ENCODE results near the gene ALDH3A1. TPM values are rescaled to one million over a fixed set of nuclear protein-coding genes. Genes with fewer than 3 reads are reported as not detected.

The ALDH3A1 gene
- total RNA-seq, 1 donor from 2014 or later: not detected

DNA sequence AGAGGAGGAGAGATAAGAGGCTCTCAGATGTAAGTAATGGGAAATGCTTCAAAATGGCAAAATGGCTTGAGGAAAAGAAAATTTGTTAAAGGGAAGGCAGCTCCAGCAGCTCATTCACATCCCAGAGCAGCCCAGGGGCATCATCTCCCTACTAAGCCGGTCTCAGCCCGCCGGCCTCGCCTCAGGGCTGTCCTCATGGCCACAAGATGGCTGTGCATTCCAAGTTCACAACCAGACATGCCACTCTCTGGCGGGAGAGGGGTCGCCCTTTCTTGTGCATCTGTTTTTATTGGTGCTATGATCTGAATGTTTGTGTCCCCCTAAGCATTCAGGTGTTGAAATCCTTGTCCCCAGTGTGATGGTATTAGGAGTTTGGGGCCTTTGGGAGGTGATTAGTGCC, 18.2 kb downstream of the ALDH3A1 start:
- Mint-ChIP-seq H3K27me3 (ENCODE audit: insufficient read depth) (no peaks in the 10 kb centered on the region), H3K36me3 (ENCODE audit: low read depth) (no peaks in the 10 kb centered on the region), H3K4me1 (ENCODE audit: low read depth) (peaks cover 7% of the 10 kb centered on the region), H3K9me3 (no peaks in the 10 kb centered on the region), H3K4me3 (no peak overlapping the region), H3K27ac (no peak overlapping the region)
- DNase-seq (ENCODE audit: low spot score): no peak
- intact Hi-C loops (cut with micrococcal nuclease): no loop called here

- DNase-seq (ENCODE audit: low spot score): no peak
- intact Hi-C loops (cut with micrococcal nuclease): no loop called here
- H3K4me3 Mint-ChIP-seq: no peak overlapping the region
- no peaks in the 10 kb centered on the region for H3K9me3 Mint-ChIP-seq
- H3K27me3 Mint-ChIP-seq (ENCODE audit: insufficient read depth): no peaks in the 10 kb centered on the region
- no peak overlapping the region for H3K27ac Mint-ChIP-seq
- H3K4me1 Mint-ChIP-seq (ENCODE audit: low read depth): peaks cover 7% of the 10 kb centered on the region
- H3K36me3 Mint-ChIP-seq (ENCODE audit: low read depth): no peaks in the 10 kb centered on the region
Measured at GRCh38 chr17:19728084-19728495, 20.0 kb downstream of the ALDH3A1 start.

DNA sequence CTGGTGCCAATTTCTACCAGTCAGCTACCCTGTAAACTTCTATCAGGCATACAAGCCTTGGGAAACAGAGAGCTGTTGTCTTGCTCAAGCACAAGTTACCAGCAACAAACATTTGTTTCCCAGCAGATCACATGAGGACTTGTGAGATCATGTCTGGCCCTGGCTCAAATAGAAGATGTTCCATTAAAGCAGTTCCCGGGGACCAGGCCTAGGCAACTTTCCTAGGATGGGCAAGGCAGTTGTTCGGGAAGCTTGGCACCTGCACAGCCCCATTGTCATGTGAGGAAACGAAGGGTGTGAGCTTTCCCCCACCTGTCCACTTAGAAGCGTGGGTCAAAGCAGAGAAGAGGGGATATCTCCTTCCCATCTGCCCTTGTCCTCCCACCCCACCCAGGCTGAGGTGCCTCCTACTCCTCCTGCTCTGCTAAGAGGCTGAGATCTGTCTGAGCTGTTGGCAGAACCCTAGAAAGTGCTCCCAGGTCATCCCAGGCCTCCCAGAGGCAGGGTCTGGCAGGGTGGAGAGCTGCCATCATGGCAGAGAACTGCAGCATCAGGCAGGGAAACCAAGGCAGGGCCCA, 20.5 kb downstream of the ALDH3A1 start:
- Mint-ChIP-seq H3K36me3 (ENCODE audit: low read depth) (no peaks in the 10 kb centered on the region), H3K4me3 (no peak overlapping the region), H3K27ac (no peak overlapping the region), H3K9me3 (no peaks in the 10 kb centered on the region), H3K4me1 (ENCODE audit: low read depth) (peaks cover 7% of the 10 kb centered on the region), H3K27me3 (ENCODE audit: insufficient read depth) (no peaks in the 10 kb centered on the region)
- intact Hi-C loops (cut with micrococcal nuclease): no loop called here
- DNase-seq (ENCODE audit: low spot score): no peak

DNA sequence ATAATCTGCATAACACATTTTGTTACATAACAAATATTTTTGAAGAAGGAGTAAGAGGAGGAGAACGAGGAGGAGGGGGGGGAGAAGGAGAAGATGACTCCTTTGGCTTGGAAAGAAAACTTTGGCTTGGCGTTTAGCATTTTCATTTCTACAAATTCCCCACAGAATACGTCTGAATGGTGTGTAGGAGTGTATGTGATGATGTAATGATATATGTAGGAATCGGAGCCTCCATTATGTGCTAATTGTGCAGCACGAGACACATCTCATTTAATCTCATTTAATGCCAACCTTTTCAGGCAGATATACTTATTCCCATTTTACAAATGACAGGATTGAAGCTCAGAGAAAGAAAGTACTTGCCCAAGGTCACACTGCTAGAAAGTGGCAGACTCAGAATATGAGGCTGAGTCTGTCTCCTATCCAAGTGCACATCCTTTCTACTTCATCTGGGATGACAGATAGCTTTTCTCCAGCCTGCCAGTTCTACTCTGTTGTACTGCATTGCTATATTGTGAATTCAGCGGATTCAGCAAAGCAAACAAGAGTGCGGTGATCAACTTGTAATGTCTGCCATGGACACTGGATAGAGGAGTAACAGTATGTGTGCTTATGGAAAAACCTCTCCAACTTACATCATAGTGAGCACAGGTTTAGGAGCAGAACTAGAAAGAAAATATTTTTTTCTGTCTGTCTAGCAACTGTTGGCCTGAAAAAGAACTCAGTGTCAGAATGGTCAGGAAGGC, 21.3 kb downstream of the ALDH3A1 start:
- H3K4me3 Mint-ChIP-seq: no peak overlapping the region
- intact Hi-C loops (cut with micrococcal nuclease): no loop called here
- H3K27me3 Mint-ChIP-seq (ENCODE audit: insufficient read depth): no peaks in the 10 kb centered on the region
- peaks cover 7% of the 10 kb centered on the region for H3K4me1 Mint-ChIP-seq (ENCODE audit: low read depth)
- no peak overlapping the region for H3K27ac Mint-ChIP-seq
- DNase-seq (ENCODE audit: low spot score): no peak
- no peaks in the 10 kb centered on the region for H3K9me3 Mint-ChIP-seq
- H3K36me3 Mint-ChIP-seq (ENCODE audit: low read depth): no peaks in the 10 kb centered on the region

- Mint-ChIP-seq H3K4me1 (ENCODE audit: low read depth) (peaks cover 7% of the 10 kb centered on the region), H3K9me3 (no peaks in the 10 kb centered on the region), H3K36me3 (ENCODE audit: low read depth) (no peaks in the 10 kb centered on the region), H3K27me3 (ENCODE audit: insufficient read depth) (no peaks in the 10 kb centered on the region), H3K27ac (no peak overlapping the region), H3K4me3 (no peak overlapping the region)
- DNase-seq (ENCODE audit: low spot score): no peak
- intact Hi-C loops (cut with micrococcal nuclease): no loop called here
Measured at GRCh38 chr17:19725486-19725885, 22.6 kb downstream of the ALDH3A1 start.

DNA sequence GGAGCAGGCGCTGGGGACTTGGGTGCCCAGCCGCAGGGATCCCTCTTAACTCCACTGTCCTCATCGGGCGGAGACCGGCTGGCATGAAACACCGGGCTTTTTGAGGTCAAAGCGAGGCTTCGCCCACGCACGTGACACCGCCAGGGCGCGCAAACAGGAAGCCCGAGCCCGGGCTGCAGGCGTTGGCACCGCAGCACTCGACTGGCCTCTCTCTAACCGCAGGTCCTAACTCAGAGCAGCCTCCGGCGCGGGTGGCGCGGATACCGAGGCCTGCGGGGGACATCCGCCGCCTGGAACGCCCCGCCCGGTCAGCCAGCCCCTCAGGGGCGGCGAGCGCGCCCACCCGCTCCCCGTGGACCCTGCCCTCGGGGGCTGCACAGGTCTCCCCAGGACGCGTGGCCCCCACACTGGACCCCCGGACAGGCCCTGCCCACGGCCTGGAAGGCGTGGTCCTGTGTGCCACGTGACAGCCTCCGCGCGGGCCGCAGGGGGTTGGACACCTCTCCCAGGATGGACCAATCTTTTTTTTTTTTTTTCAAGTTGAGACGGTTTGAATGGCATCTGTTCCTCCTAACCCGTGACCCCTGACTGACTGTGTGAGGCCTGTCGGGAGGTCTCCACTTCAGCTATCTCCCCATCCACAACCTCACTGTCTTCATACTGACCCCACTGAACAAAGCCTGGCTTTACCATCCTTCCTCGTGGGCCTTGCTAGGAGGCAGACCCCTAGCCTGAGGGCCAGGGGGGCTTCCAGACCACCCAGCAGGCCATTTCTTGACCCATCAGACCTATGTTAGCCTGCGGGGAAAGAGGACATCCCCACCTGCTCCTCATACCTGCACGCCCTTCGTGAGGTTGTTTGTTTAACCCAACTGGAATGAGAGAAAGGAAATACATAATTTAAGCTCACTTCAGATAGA, 23.3 kb downstream of the ALDH3A1 start:
- DNase-seq (ENCODE audit: low spot score): no peak
- intact Hi-C loops (cut with micrococcal nuclease): no loop called here
- H3K9me3 Mint-ChIP-seq: no peaks in the 10 kb centered on the region
- H3K27me3 Mint-ChIP-seq (ENCODE audit: insufficient read depth): no peaks in the 10 kb centered on the region
- no peak overlapping the region for H3K27ac Mint-ChIP-seq
- H3K4me3 Mint-ChIP-seq: no peak overlapping the region
- peaks cover 7% of the 10 kb centered on the region for H3K4me1 Mint-ChIP-seq (ENCODE audit: low read depth)
- no peaks in the 10 kb centered on the region for H3K36me3 Mint-ChIP-seq (ENCODE audit: low read depth)

DNA sequence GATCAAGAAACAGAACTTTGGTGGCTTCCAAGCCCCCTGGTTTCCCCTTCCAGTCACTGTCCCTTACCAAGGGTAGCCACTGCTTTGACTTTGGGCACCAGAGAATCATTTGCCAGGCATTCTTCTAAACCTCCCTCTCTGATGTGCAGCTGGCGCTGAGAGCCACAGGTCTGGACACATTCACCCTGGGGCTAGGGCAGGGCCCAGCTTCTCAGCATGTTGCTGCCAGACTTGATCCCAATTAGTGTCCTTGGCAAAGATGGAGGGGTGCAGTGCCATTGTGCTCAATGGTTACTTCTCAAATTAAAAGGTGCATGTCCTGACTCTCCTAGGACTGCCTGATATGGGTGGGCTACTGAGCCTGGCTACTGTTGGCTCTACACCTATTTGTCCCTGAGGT, 24.1 kb downstream of the ALDH3A1 start:
- DNase-seq (ENCODE audit: low spot score): no peak
- no peak overlapping the region for H3K4me3 Mint-ChIP-seq
- peaks cover 7% of the 10 kb centered on the region for H3K4me1 Mint-ChIP-seq (ENCODE audit: low read depth)
- H3K36me3 Mint-ChIP-seq (ENCODE audit: low read depth): no peaks in the 10 kb centered on the region
- intact Hi-C loops (cut with micrococcal nuclease): no loop called here
- no peak overlapping the region for H3K27ac Mint-ChIP-seq
- H3K27me3 Mint-ChIP-seq (ENCODE audit: insufficient read depth): no peaks in the 10 kb centered on the region
- no peaks in the 10 kb centered on the region for H3K9me3 Mint-ChIP-seq

- Mint-ChIP-seq H3K27me3 (ENCODE audit: insufficient read depth) (no peaks in the 10 kb centered on the region), H3K36me3 (ENCODE audit: low read depth) (no peaks in the 10 kb centered on the region), H3K4me3 (no peak overlapping the region), H3K9me3 (no peaks in the 10 kb centered on the region), H3K27ac (no peak overlapping the region), H3K4me1 (ENCODE audit: low read depth) (peaks cover 7% of the 10 kb centered on the region)
- no peak for DNase-seq (ENCODE audit: low spot score)
- intact Hi-C loops (cut with micrococcal nuclease): no loop called here
Measured at GRCh38 chr17:19720631-19721426, 27.3 kb downstream of the ALDH3A1 start.

DNA sequence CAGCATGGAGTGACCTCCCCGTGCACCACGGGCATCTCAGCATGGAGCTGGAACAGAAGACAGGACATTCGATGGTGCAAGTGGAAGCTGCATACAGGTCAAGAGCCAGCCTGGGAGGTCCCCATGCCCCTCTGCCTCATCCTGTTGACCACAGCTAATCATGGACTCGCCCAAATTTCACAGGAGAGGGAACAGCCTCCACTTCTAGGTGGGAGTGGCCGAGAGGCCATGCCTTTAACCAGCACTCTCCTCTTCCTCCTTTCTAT, 28.0 kb downstream of the ALDH3A1 start:
- Mint-ChIP-seq H3K36me3 (ENCODE audit: low read depth) (no peaks in the 10 kb centered on the region), H3K27ac (no peak overlapping the region), H3K9me3 (no peaks in the 10 kb centered on the region), H3K4me3 (no peak overlapping the region), H3K27me3 (ENCODE audit: insufficient read depth) (no peaks in the 10 kb centered on the region), H3K4me1 (ENCODE audit: low read depth) (peaks cover 2% of the 10 kb centered on the region)
- DNase-seq (ENCODE audit: low spot score): no peak
- intact Hi-C loops (cut with micrococcal nuclease): no loop called here

GRCh38 chr17:19719355-19720209, 28.5 kb downstream of the ALDH3A1 start:
- Mint-ChIP-seq H3K27me3 (ENCODE audit: insufficient read depth) (no peaks in the 10 kb centered on the region), H3K4me3 (no peak overlapping the region), H3K36me3 (ENCODE audit: low read depth) (no peaks in the 10 kb centered on the region), H3K4me1 (ENCODE audit: low read depth) (no peaks in the 10 kb centered on the region), H3K27ac (no peak overlapping the region), H3K9me3 (no peaks in the 10 kb centered on the region)
- DNase-seq (ENCODE audit: low spot score): no peak
- intact Hi-C loops (cut with micrococcal nuclease): no loop called here

- intact Hi-C loops (cut with micrococcal nuclease): no loop called here
- Mint-ChIP-seq H3K27ac (no peak overlapping the region), H3K4me3 (no peak overlapping the region), H3K4me1 (ENCODE audit: low read depth) (no peaks in the 10 kb centered on the region), H3K27me3 (ENCODE audit: insufficient read depth) (no peaks in the 10 kb centered on the region), H3K36me3 (ENCODE audit: low read depth) (no peaks in the 10 kb centered on the region), H3K9me3 (no peaks in the 10 kb centered on the region)
- DNase-seq (ENCODE audit: low spot score): no peak
Measured at GRCh38 chr17:19718613-19719354, 29.3 kb downstream of the ALDH3A1 start.

All from activated T-helper 1 cell treated with anti-CD3 and anti-CD28 coated beads, Interleukin-12 subunit alpha, Interleukin-12 subunit beta, Interleukin-2, Interleukin-4 antibody, amounts not matched to agents 30 ng/mL and 10 ng/mL and 1 ng/mL, durations not matched to agents 14 hours and 24 hours and 36 hours (primary cell).